Lower lobe of right lung (tissue), 2 donors: ENCODE measurements around the gene GGT6. TPM values are rescaled to one million over a fixed set of nuclear protein-coding genes. Genes with fewer than 3 reads are reported as not detected.
A peak's percentile ranks its signal among the peaks of the same experiment; 100 is the strongest.

ENCODE experiments used
- ATAC-seq, 2 donors: fragments of 200-7000 bp; cut with Tn5 transposase; one replicate each; pipeline ENCODE4 v1.9.1; 2020 to 2022; ENCODE audit warnings: mild to moderate bottlenecking in 2 of 2, moderate library complexity in 2 of 2
- DNase-seq: peaks from one replicate; pipeline ENCODE4 v3.0.0-alpha.2; 2020
- H3K27ac ChIP-seq: fragments of 200-600 bp; one replicate; pipeline ENCODE4 v1.8.0; 2022
- H3K27me3 ChIP-seq: fragments of 200-600 bp; one replicate; pipeline ENCODE4 v1.8.0; 2022; ENCODE audit warnings: low read depth
- H3K36me3 ChIP-seq: fragments of 200-600 bp; one replicate; pipeline ENCODE4 v1.8.0; 2022; ENCODE audit warnings: mild to moderate bottlenecking
- H3K4me1 ChIP-seq: fragments of 200-600 bp; one replicate; pipeline ENCODE4 v1.8.0; 2022
- H3K4me3 ChIP-seq: fragments of 200-600 bp; one replicate; pipeline ENCODE4 v1.8.0; 2022; ENCODE audit warnings: mild to moderate bottlenecking
- H3K9me3 ChIP-seq: fragments of 200-600 bp; one replicate; pipeline ENCODE4 v1.8.0; 2022
- CTCF ChIP-seq: fragments of 200-600 bp; IDR thresholded peaks from one replicate; pipeline ENCODE4 v1.8.0; 2022; ENCODE audit warnings: antibody characterized with exemption, mild to moderate bottlenecking
- intact Hi-C: fragments of 100-400 bp; cut with DNase I; formaldehyde crosslinking; loops from one replicate; pipeline ENCODE4 v1.11.0; 2022
- total RNA-seq: library from RNA; stranded (reverse); fragmentation: NEBNext Ultra II Directional; extraction: Animal tissue kit (Norgen Biotek cat#: 25700); gene quantifications from one replicate; pipeline ENCODE4 v1.2.1, GENCODE V29; 2021
- donor health status: DM: no; HTN: yes; CAD: no; lungs with severe emphysema.

The GGT6 gene
- total RNA-seq, 1 donor from 2014 or later: 3.7 TPM

GRCh38 chr17:4573115-4573514, 12.7 kb upstream of the GGT6 start:
- peaks cover 4% of the 10 kb centered on the region for H3K4me1 ChIP-seq
- H3K4me3 ChIP-seq: no peak overlapping the region
- no peaks in the 10 kb centered on the region for H3K9me3 ChIP-seq
- H3K27me3 ChIP-seq: peaks cover 5% of the 10 kb centered on the region
- H3K36me3 ChIP-seq: no peaks in the 10 kb centered on the region
- no peak for TF ChIP-seq CTCF
- no peak overlapping the region for H3K27ac ChIP-seq
- ATAC-seq (no peak), DNase-seq (no peak)
- intact Hi-C loops: no loop called here

- H3K4me1 ChIP-seq: peaks cover 4% of the 10 kb centered on the region
- H3K36me3 ChIP-seq: no peaks in the 10 kb centered on the region
- TF ChIP-seq CTCF: no peak
- DNase-seq (no peak), ATAC-seq (no peak)
- H3K4me3 ChIP-seq: no peak overlapping the region
- H3K9me3 ChIP-seq: no peaks in the 10 kb centered on the region
- intact Hi-C loops: no loop called here
- H3K27ac ChIP-seq: no peak overlapping the region
- peaks cover 5% of the 10 kb centered on the region for H3K27me3 ChIP-seq
Measured at GRCh38 chr17:4572131-4572530, 11.8 kb upstream of the GGT6 start.

GRCh38 chr17:4569591-4569990, 9.2 kb upstream of the GGT6 start:
- DNase-seq (no peak), ATAC-seq (no peak)
- no peak for TF ChIP-seq CTCF
- H3K27ac ChIP-seq: no peak overlapping the region
- H3K4me1 ChIP-seq: peaks cover 14% of the 10 kb centered on the region
- peaks cover 5% of the 10 kb centered on the region for H3K27me3 ChIP-seq
- no peak overlapping the region for H3K4me3 ChIP-seq
- no peaks in the 10 kb centered on the region for H3K36me3 ChIP-seq
- no peaks in the 10 kb centered on the region for H3K9me3 ChIP-seq
- intact Hi-C loops: loop anchor here (10.0 kb wide), 1 partner anchor 55 kb away; no protein-coding TSS in a partner anchor

DNA sequence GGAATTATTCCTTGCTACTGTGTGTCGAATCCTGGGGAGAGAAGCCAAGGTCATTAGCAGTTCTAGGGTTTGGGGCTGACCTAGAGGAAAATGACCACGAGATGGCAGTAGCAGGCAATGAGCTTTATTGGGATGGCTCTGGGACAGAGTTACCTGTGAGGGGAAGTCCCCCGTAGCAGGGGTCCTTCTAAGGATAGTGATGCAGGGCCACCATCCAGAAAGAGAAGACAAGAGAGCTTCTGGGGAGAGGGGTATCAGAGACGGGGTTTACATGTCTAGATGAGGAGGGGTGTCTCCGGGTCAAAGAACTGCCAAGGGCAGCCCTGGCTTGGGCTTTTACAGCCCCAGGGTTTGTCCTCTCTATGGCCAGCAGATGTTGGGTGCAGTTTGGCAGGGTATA, 6.4 kb upstream of the GGT6 start:
- intact Hi-C loops: loop anchor here (10.0 kb wide), 1 partner anchor 58 kb away; no protein-coding TSS in a partner anchor
- Histone ChIP-seq H3K27me3 (peaks cover 5% of the 10 kb centered on the region), H3K36me3 (no peaks in the 10 kb centered on the region), H3K9me3 (no peaks in the 10 kb centered on the region), H3K4me3 (no peak overlapping the region), H3K4me1 (peaks cover 17% of the 10 kb centered on the region), H3K27ac (no peak overlapping the region)
- ATAC-seq: peak; percentile 88 to 95
- TF ChIP-seq CTCF: peak; percentile 71
- peak; percentile 39 for DNase-seq

- no peaks in the 10 kb centered on the region for H3K36me3 ChIP-seq
- TF ChIP-seq CTCF: peak; percentile 78
- intact Hi-C loops: loop anchor here (10.0 kb wide), 1 partner anchor 59 kb away; no protein-coding TSS in a partner anchor
- H3K4me1 ChIP-seq: peaks cover 22% of the 10 kb centered on the region
- DNase-seq (peak; percentile 73), ATAC-seq (peak; percentile 91 to 92)
- H3K4me3 ChIP-seq: no peak overlapping the region
- no peaks in the 10 kb centered on the region for H3K9me3 ChIP-seq
- H3K27me3 ChIP-seq: no peaks in the 10 kb centered on the region
- no peak overlapping the region for H3K27ac ChIP-seq
Measured at GRCh38 chr17:4565209-4566141, 5.1 kb upstream of the GGT6 start.
